ENCODE data around the gene EID3.

DNA sequence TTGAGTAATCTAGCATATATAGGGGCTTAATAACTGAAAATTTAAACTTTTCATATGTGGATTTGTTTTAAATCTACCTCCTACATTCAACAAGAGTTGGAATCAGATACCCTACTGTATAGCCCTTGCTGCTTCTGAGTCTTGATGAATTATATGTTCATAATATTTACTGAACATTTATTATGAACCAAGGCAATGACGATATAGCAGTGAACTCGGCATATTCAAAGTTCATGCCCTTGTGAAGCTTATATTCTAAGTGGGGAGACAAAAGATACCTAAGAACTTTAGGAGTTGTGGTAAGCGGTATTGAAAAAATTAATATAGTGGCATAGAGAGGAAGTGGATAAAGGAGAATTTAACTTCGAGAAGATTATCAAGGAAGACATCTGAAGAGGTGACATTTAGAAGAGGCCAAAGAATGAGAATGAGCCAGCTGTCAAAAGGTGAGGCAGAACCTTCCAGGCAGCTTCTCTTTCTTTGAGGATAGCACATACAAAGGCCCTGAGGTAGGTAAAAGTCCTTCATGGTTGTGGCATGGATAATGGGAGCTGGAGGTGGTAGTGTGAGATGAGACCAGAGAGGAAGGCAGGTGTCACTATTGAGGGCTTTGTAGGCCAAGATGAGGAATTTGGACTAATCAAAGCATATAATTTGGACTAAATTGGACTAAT lies 10.2 kb downstream of the EID3 start:
- TF ChIP-seq, protein P1, sequence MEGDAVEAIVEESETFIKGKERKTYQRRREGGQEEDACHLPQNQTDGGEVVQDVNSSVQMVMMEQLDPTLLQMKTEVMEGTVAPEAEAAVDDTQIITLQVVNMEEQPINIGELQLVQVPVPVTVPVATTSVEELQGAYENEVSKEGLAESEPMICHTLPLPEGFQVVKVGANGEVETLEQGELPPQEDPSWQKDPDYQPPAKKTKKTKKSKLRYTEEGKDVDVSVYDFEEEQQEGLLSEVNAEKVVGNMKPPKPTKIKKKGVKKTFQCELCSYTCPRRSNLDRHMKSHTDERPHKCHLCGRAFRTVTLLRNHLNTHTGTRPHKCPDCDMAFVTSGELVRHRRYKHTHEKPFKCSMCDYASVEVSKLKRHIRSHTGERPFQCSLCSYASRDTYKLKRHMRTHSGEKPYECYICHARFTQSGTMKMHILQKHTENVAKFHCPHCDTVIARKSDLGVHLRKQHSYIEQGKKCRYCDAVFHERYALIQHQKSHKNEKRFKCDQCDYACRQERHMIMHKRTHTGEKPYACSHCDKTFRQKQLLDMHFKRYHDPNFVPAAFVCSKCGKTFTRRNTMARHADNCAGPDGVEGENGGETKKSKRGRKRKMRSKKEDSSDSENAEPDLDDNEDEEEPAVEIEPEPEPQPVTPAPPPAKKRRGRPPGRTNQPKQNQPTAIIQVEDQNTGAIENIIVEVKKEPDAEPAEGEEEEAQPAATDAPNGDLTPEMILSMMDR (IDR thresholded peaks at IDR 0.05; ENCODE audit: poor library complexity, severe bottlenecking) = no peak
- TF ChIP-seq MXI1 (conservative IDR thresholded peaks at IDR 0.05; ENCODE audit: poor library complexity, severe bottlenecking) (no peak), TAF1 (IDR thresholded peaks at IDR 0.05; ENCODE audit: low read depth) (no peak), EZH2 (IDR thresholded peaks at IDR 0.05; ENCODE audit: borderline replicate concordance, insufficient read depth, low read length, poor library complexity, severe bottlenecking) (no peak), RAD21 (conservative IDR thresholded peaks at IDR 0.05) (no peak), POLR2AphosphoS5 (IDR thresholded peaks at IDR 0.05) (no peak), EP300 (conservative IDR thresholded peaks at IDR 0.05; ENCODE audit: poor library complexity, severe bottlenecking) (no peak), SMC3 (conservative IDR thresholded peaks at IDR 0.05; ENCODE audit: poor library complexity) (no peak)
- TF ChIP-seq, protein P2, sequence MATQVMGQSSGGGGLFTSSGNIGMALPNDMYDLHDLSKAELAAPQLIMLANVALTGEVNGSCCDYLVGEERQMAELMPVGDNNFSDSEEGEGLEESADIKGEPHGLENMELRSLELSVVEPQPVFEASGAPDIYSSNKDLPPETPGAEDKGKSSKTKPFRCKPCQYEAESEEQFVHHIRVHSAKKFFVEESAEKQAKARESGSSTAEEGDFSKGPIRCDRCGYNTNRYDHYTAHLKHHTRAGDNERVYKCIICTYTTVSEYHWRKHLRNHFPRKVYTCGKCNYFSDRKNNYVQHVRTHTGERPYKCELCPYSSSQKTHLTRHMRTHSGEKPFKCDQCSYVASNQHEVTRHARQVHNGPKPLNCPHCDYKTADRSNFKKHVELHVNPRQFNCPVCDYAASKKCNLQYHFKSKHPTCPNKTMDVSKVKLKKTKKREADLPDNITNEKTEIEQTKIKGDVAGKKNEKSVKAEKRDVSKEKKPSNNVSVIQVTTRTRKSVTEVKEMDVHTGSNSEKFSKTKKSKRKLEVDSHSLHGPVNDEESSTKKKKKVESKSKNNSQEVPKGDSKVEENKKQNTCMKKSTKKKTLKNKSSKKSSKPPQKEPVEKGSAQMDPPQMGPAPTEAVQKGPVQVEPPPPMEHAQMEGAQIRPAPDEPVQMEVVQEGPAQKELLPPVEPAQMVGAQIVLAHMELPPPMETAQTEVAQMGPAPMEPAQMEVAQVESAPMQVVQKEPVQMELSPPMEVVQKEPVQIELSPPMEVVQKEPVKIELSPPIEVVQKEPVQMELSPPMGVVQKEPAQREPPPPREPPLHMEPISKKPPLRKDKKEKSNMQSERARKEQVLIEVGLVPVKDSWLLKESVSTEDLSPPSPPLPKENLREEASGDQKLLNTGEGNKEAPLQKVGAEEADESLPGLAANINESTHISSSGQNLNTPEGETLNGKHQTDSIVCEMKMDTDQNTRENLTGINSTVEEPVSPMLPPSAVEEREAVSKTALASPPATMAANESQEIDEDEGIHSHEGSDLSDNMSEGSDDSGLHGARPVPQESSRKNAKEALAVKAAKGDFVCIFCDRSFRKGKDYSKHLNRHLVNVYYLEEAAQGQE (IDR thresholded peaks at IDR 0.05; ENCODE audit: borderline replicate concordance) = no peak

Measured in neural cell (in vitro differentiated cells).